H1 (cell line): Measurements from ENCODE around the gene ADPRH. TPM values are rescaled to one million over a fixed set of nuclear protein-coding genes. Genes with fewer than 3 reads are reported as not detected.

Experiments
- CTCF ChIA-PET: fragments of 300-600 bp; sonication (Branson Sonifier 250); formaldehyde crosslinking; loops from one replicate; lab custom pipeline; 2021; ENCODE audit not compliant: partially characterized antibody; lab: Charles Lee
- POLR2A ChIA-PET: fragments of 300-600 bp; sonication (Branson Sonifier 250); formaldehyde crosslinking; loops from one replicate; lab custom pipeline; 2021; ENCODE audit warnings: inconsistent platforms; ENCODE audit not compliant: partially characterized antibody; lab: Charles Lee
- DNase-seq, 2 experiments: peaks; one replicate each; pipeline versions ENCODE4 v3.0.0 to v3.0.0-alpha.2; 2010 to 2022; ENCODE audit warnings: low spot score in 2 of 2, low read depth in 1 of 2, mixed read lengths in 1 of 2
- FAIRE-seq: peaks from 2 replicates; lab custom pipeline; 2011; peaks lifted over from hg19 to GRCh38; lab: Jason Lieb, UNC
- H2AFZ ChIP-seq: 2 replicates; pipeline ENCODE4 v1.8.1; 2012; ENCODE audit warnings: low read length, inconsistent platforms
- H2AK5ac ChIP-seq: 2 replicates; pipeline ENCODE4 v1.6.1; 2013; ENCODE audit warnings: low read depth, low read length
- H2BK120ac ChIP-seq: replicated peaks from 2 replicates; pipeline ENCODE3; 2013; ENCODE audit warnings: low read depth, low read length, inconsistent platforms
- H2BK12ac ChIP-seq: 2 replicates; pipeline ENCODE4 v1.6.1; 2013; ENCODE audit warnings: low read depth, low read length
- H2BK15ac ChIP-seq: 2 replicates; pipeline ENCODE4 v1.6.1; 2013; ENCODE audit warnings: low read length
- H2BK20ac ChIP-seq: 2 replicates; pipeline ENCODE4 v1.6.1; 2013; ENCODE audit warnings: low read length
- H2BK5ac ChIP-seq: 2 replicates; pipeline ENCODE4 v1.6.1; 2013; ENCODE audit warnings: low read depth, low read length
- H3K14ac ChIP-seq: 2 replicates; pipeline ENCODE4 v1.6.1; 2013; ENCODE audit warnings: inconsistent platforms; ENCODE audit not compliant: insufficient read length
- H3K18ac ChIP-seq: 2 replicates; pipeline ENCODE4 v1.6.1; 2013; ENCODE audit warnings: low read length; ENCODE audit errors: extremely low read depth
- H3K23ac ChIP-seq: 2 replicates; pipeline ENCODE4 v1.6.1; 2013; ENCODE audit warnings: inconsistent platforms; ENCODE audit not compliant: insufficient read length
- H3K23me2 ChIP-seq: 2 replicates; pipeline ENCODE4 v1.6.1; 2013; ENCODE audit warnings: low read depth, low read length
- H3K27ac ChIP-seq: 2 replicates; pipeline ENCODE4 v1.6.1; 2011; ENCODE audit warnings: low read depth, low read length, inconsistent platforms
- H3K27me3 ChIP-seq, 4 experiments: replicated peaks in 1 of 4; 1 replicate in 1 of 4; 2 replicates in 3 of 4; pipeline versions ENCODE4 v1.6.1 to v1.8.1; 2011 to 2013; ENCODE audit warnings: low read length in 3 of 4, mild to moderate bottlenecking in 3 of 4, inconsistent platforms in 2 of 4, mixed read lengths in 2 of 4, moderate library complexity in 1 of 4; ENCODE audit not compliant: control insufficient read depth in 3 of 4, insufficient read depth in 3 of 4; ENCODE audit errors: extremely low read depth in 1 of 4
- H3K36me3 ChIP-seq, 4 experiments: 2 replicates each; pipeline versions ENCODE4 v1.6.1 to v1.8.1; 2011 to 2013; ENCODE audit warnings: mild to moderate bottlenecking in 4 of 4, low read length in 3 of 4, moderate library complexity in 2 of 4, control low read depth in 1 of 4, inconsistent platforms in 1 of 4; ENCODE audit not compliant: insufficient read depth in 4 of 4, control insufficient read depth in 2 of 4
- H3K4ac ChIP-seq: replicated peaks from 2 replicates; pipeline ENCODE3; 2013; ENCODE audit warnings: low read length, low read depth, mixed read lengths, inconsistent platforms; ENCODE audit not compliant: insufficient read length
- H3K4me1 ChIP-seq, 4 experiments: replicated peaks in 1 of 4; 1 replicate in 1 of 4; 2 replicates in 3 of 4; pipeline versions ENCODE4 v1.6.1 to v1.8.1; 2011 to 2013; ENCODE audit warnings: low read length in 3 of 4, inconsistent platforms in 2 of 4, mixed read lengths in 1 of 4; ENCODE audit not compliant: insufficient read depth in 4 of 4, control insufficient read depth in 3 of 4
- H3K4me2 ChIP-seq, 2 experiments: 2 replicates each; pipeline versions ENCODE4 v1.6.1 to v1.8.1; 2011 to 2013; ENCODE audit warnings: low read depth in 2 of 2, low read length in 2 of 2, control low read depth in 1 of 2, inconsistent platforms in 1 of 2, mild to moderate bottlenecking in 1 of 2; ENCODE audit not compliant: insufficient read depth in 1 of 2
- H3K4me3 ChIP-seq, 4 experiments: fragments of 200-600, 300-600 bp in 1 of 4; sonication (generic), shearing (Covaris generic), sonication (Bioruptor Twin) in 1 of 4; 2 replicates each; pipeline versions ENCODE4 v1.5.1 to v1.8.1; 2011 to 2016; ENCODE audit warnings: low read length in 4 of 4, low read depth in 3 of 4, control low read depth in 2 of 4, inconsistent platforms in 2 of 4, mild to moderate bottlenecking in 2 of 4, mixed read lengths in 1 of 4, moderate library complexity in 1 of 4; ENCODE audit not compliant: insufficient read depth in 2 of 4; ENCODE audit errors: extremely low read depth in 1 of 4
- H3K56ac ChIP-seq: replicated peaks from 2 replicates; pipeline ENCODE3; 2013; ENCODE audit warnings: low read depth, mild to moderate bottlenecking, mixed read lengths, low read length, inconsistent platforms; ENCODE audit not compliant: insufficient read length
- H3K79me1 ChIP-seq: 2 replicates; pipeline ENCODE4 v1.6.1; 2013; ENCODE audit warnings: low read depth, low read length, control low read depth
- H3K79me2 ChIP-seq, 2 experiments: 2 replicates each; pipeline versions ENCODE4 v1.6.1 to v1.8.1; 2012 to 2013; ENCODE audit warnings: low read length in 2 of 2, mild to moderate bottlenecking in 2 of 2, inconsistent platforms in 1 of 2; ENCODE audit not compliant: insufficient read depth in 2 of 2, control insufficient read depth in 1 of 2
- H3K9ac ChIP-seq, 4 experiments: replicated peaks in 1 of 4; 1 replicate in 1 of 4; 2 replicates in 3 of 4; pipeline versions ENCODE4 v1.6.1 to v1.8.1; 2011 to 2013; ENCODE audit warnings: low read depth in 3 of 4, low read length in 3 of 4, control low read depth in 2 of 4, mild to moderate bottlenecking in 2 of 4, moderate library complexity in 2 of 4, inconsistent platforms in 1 of 4; ENCODE audit errors: extremely low read depth in 1 of 4
- H3K9me3 ChIP-seq, 2 experiments: 2 replicates each; pipeline versions ENCODE4 v1.6.1 to v1.8.1; 2012 to 2013; ENCODE audit warnings: mild to moderate bottlenecking in 2 of 2, moderate library complexity in 2 of 2, control low read depth in 1 of 2, inconsistent platforms in 1 of 2, low read depth in 1 of 2, low read length in 1 of 2, mixed read lengths in 1 of 2; ENCODE audit not compliant: insufficient read depth in 2 of 2
- H4K20me1 ChIP-seq, 2 experiments: replicated peaks in 1 of 2; 2 replicates each; pipeline versions ENCODE3 to v1.8.1; 2011 to 2013; ENCODE audit warnings: inconsistent platforms in 2 of 2, low read length in 2 of 2, mild to moderate bottlenecking in 1 of 2; ENCODE audit not compliant: insufficient read depth in 2 of 2, control insufficient read depth in 1 of 2
- H4K5ac ChIP-seq: 2 replicates; pipeline ENCODE4 v1.6.1; 2013; ENCODE audit warnings: low read length, low read depth, mixed read lengths, inconsistent platforms; ENCODE audit not compliant: insufficient read length
- H4K8ac ChIP-seq: 2 replicates; pipeline ENCODE4 v1.8.0; 2013; ENCODE audit warnings: mild to moderate bottlenecking, moderate library complexity, low read length, inconsistent platforms; ENCODE audit not compliant: insufficient read depth; ENCODE audit errors: extremely low read depth
- H4K91ac ChIP-seq: replicated peaks from 2 replicates; pipeline ENCODE3; 2013; ENCODE audit warnings: low read length, mixed read lengths, inconsistent platforms; ENCODE audit not compliant: insufficient read length
- E2F6 ChIP-seq: IDR thresholded peaks from 2 replicates; pipeline ENCODE4 v1.6.1; 2012; ENCODE audit warnings: inconsistent platforms
- MAX ChIP-seq: IDR thresholded peaks from 2 replicates; pipeline ENCODE4 v1.6.1; 2012; ENCODE audit warnings: inconsistent platforms
- RNF2 ChIP-seq: fragments of 200-900, 300-1000 bp; sonication (generic); IDR thresholded peaks from 2 replicates; pipeline ENCODE4 v1.7.1; 2016; ENCODE audit warnings: borderline replicate concordance, low read depth, mild to moderate bottlenecking, antibody characterized with exemption, low read length; ENCODE audit not compliant: poor library complexity, severe bottlenecking; ENCODE audit errors: missing control alignments
- SRF ChIP-seq: IDR thresholded peaks from 2 replicates; pipeline ENCODE4 v1.6.1; 2011; ENCODE audit warnings: mild to moderate bottlenecking, low read depth, low read length, moderate library complexity
- ZNF274 ChIP-seq: IDR thresholded peaks from 2 replicates; pipeline ENCODE4 v1.7.0; 2012; ENCODE audit warnings: low read length, borderline replicate concordance; ENCODE audit errors: extremely low read depth
- WGBS, 2 experiments: shearing (Covaris generic) in 1 of 2; methylation state at CpG; one replicate each; pipeline versions ENCODE4 v1.1.6 to v1.1.7; 2013 to 2015; ENCODE audit warnings: low lambda C conversion rate in 2 of 2, mixed read lengths in 2 of 2, inconsistent platforms in 1 of 2, low coverage in 1 of 2, missing lambda C conversion rate in 1 of 2; ENCODE audit not compliant: insufficient replicate concordance in 2 of 2, insufficient coverage in 1 of 2, insufficient read length in 1 of 2; ENCODE audit errors: extremely low coverage in 1 of 2, missing lambda C conversion rate in 1 of 2; 5-methylcytosine and 5-hydroxymethylcytosine counted together
- polyA plus RNA-seq, 7 experiments: library from polyadenylated mRNA; depleted of rRNA in 3 of 7; stranded (reverse) in 5 of 7; unstranded in 2 of 7; fragments of >200 nt in 5 of 7; fragments of 200-250 nt in 2 of 7; gene quantifications; 1 replicate in 5 of 7; 2 replicates in 1 of 7; 4 replicates in 1 of 7; pipeline versions ENCODE4 v1.2.1 to v1.2.3, GENCODE V29; 2011 to 2013; ENCODE audit warnings: missing spikeins in 2 of 7, mixed read lengths in 2 of 7
- total RNA-seq: library from RNA; stranded (reverse); fragmentation: NEBNext Ultra II Directional; extraction: Animal tissue kit (Norgen Biotek cat#: 25700); gene quantifications from 2 replicates; pipeline ENCODE4 v1.2.1, GENCODE V29; 2021

Gene ADPRH
- total and polyA plus RNA-seq, 2 of the 8 experiments (the other 6 are each of a cell fraction or from before 2014, with no cell fraction given), result 2.6 to 4.2 TPM

- H3K23ac ChIP-seq, result no peak overlapping the region
- no peak overlapping the region for H3K18ac ChIP-seq
- no peaks in the 10 kb centered on the region for H4K20me1 ChIP-seq
- no peak overlapping the region for H2AK5ac ChIP-seq
- H2BK5ac ChIP-seq, result no peak overlapping the region
- no peak overlapping the region for H2BK15ac ChIP-seq
- H3K4me1 ChIP-seq, result no peaks in the 10 kb centered on the region
- H3K4ac ChIP-seq, result no peak overlapping the region
- no peak for TF ChIP-seq RNF2
- no peak for TF ChIP-seq MAX
- no peak for TF ChIP-seq SRF
- TF ChIP-seq E2F6, result no peak
- no peak for TF ChIP-seq ZNF274
- H3K27me3 ChIP-seq, result no peaks in the 10 kb centered on the region
- no peak overlapping the region for H3K4me3 ChIP-seq
- H2AFZ ChIP-seq, result no peak overlapping the region
- H4K5ac ChIP-seq, result no peak overlapping the region
- no peak overlapping the region for H3K4me2 ChIP-seq
- H3K79me1 ChIP-seq, result no peaks in the 10 kb centered on the region
- no peak for FAIRE-seq
- H3K27ac ChIP-seq, result no peak overlapping the region
- no peak overlapping the region for H3K9ac ChIP-seq
- CTCF ChIA-PET, result interaction anchor here (1.4 to 2.1 kb wide), 2 partner anchors 29 to 150 kb away, joined by 6 to 7 read pairs; partner anchors contain the start of gene CD80
- no peak overlapping the region for H2BK20ac ChIP-seq
- H2BK120ac ChIP-seq, result no peak overlapping the region
- no peak overlapping the region for H4K8ac ChIP-seq
- no peaks in the 10 kb centered on the region for H3K36me3 ChIP-seq
- POLR2A ChIA-PET, result interaction anchor here (1.2 kb wide), 1 partner anchor 14 kb away, joined by 4 read pairs; no protein-coding TSS in a partner anchor
- no peaks in the 10 kb centered on the region for H3K79me2 ChIP-seq
- no peaks in the 10 kb centered on the region for H3K23me2 ChIP-seq
- no peak overlapping the region for H3K14ac ChIP-seq
- 100% methylated on average over 4 of the region's 4 CpGs; no CpG with 5 or more reads in 1 of the 2 experiments for WGBS, 2 experiments
- no peak overlapping the region for H3K56ac ChIP-seq
- DNase-seq, result no peak
- H3K9me3 ChIP-seq, result no peaks in the 10 kb centered on the region
- no peak overlapping the region for H4K91ac ChIP-seq
- no peak overlapping the region for H2BK12ac ChIP-seq
These were observed 48.1 kb upstream of the ADPRH start for GRCh38 chr3:119531151-119531550.
